ENCODE results near the gene NMT1.

The NMT1 gene

DNA sequence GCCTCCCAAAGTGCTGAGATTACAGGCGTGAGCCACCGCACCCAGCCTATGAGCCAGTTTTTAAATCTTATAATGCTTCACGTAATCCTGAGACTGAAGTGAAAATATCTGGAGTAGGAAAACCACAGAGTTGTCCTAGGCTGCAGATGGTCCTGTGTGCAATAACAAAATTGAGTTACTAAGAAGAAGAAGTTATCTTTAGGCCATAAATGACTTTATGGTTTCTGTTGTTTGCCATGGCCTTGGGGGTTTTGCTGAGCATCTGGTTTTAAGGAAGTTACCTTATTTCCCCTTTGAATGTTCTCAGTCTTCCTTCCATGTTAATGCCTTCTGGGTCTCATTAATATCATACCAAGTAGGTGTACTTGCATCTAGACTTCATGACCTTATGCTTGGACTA is 16.5 kb downstream of the NMT1 start:
- H3K4me1 ChIP-seq (ENCODE audit: control insufficient read depth, insufficient read depth, low read length) = no peaks in the 10 kb centered on the region; the same call in 1 of the 2 replicates
- H3K4me3 ChIP-seq (ENCODE audit: low read depth, low read length) = no peak overlapping the region
- H3K36me3 ChIP-seq (ENCODE audit: control insufficient read depth in 2 of 2, insufficient read depth in 1 of 2, low read length in 2 of 2) = peaks cover 41 to 44% of the 10 kb centered on the region in 2 experiments
- no peaks in the 10 kb centered on the region for H3K9me3 ChIP-seq (ENCODE audit: control insufficient read depth, insufficient read depth, low read depth, low read length)
- ChIA-PET POLR2A (interaction anchor here (0.6 to 2.3 kb wide), 2 partner anchors 16 to 422 kb away, joined by 3 to 11 read pairs; partner anchors contain the start of gene NMT1), CTCF (interaction anchor here (1.5 to 2.3 kb wide), 4 partner anchors 10 to 158 kb away, joined by 4 to 8 read pairs (median 6); partner anchors contain the start of gene ACBD4)
- TF ChIP-seq ZNF660 (tag by site-specific recombination; IDR thresholded peaks at IDR 0.05) = no peak
- TF ChIP-seq ZNF513 (tag by site-specific recombination; IDR thresholded peaks at IDR 0.05) = no peak
- TF ChIP-seq SP3 (tag by site-specific recombination; IDR thresholded peaks at IDR 0.05) = no peak
- TF ChIP-seq GLI2 (tag by site-specific recombination; IDR thresholded peaks at IDR 0.05; ENCODE audit: borderline replicate concordance, low read depth) = no peak
- no peak for TF ChIP-seq ZNF248 (tag by site-specific recombination; IDR thresholded peaks at IDR 0.05)
- TF ChIP-seq ZNF140 (tag by site-specific recombination; IDR thresholded peaks at IDR 0.05) = no peak
- no peak overlapping the region for H3K27ac ChIP-seq (ENCODE audit: extremely low read depth, low read depth, low read length)

GRCh38 chr17:45081047-45081703 is 20.1 kb downstream of the NMT1 start:
- Histone ChIP-seq H3K36me3 (ENCODE audit: control insufficient read depth in 2 of 2, insufficient read depth in 1 of 2, low read length in 2 of 2) (peaks cover 50 to 53% of the 10 kb centered on the region in 2 experiments), H3K27ac (ENCODE audit: extremely low read depth, low read depth, low read length) (no peak overlapping the region)

More at GRCh38 chr17:45081047-45081703, 20.1 kb downstream of the NMT1 start:
- POLR2A ChIA-PET = no interaction called here
- CTCF ChIA-PET = no interaction called here
- no peak for TF ChIP-seq ZNF114 (tag by site-specific recombination; IDR thresholded peaks at IDR 0.05)
- TF ChIP-seq ZNF623 (tag by site-specific recombination; IDR thresholded peaks at IDR 0.05) = no peak
- TF ChIP-seq TRIM28 (IDR thresholded peaks at IDR 0.05; ENCODE audit: borderline replicate concordance, low read length) = no peak
- TF ChIP-seq ZNF645 (tag by site-specific recombination; IDR thresholded peaks at IDR 0.05) = no peak
- no peak for TF ChIP-seq ZNF148 (tag by site-specific recombination; IDR thresholded peaks at IDR 0.05; ENCODE audit: borderline replicate concordance)
- no peak for TF ChIP-seq ZNF510 (tag by site-specific recombination; IDR thresholded peaks at IDR 0.05; ENCODE audit: insufficient replicate concordance)
- no peak for TF ChIP-seq ZNF561 (tag by site-specific recombination; IDR thresholded peaks at IDR 0.05; ENCODE audit: borderline replicate concordance)
- TF ChIP-seq ZBTB26 (tag by site-specific recombination; optimal IDR thresholded peaks at IDR 0.05) = no peak
- TF ChIP-seq WT1 (tag by site-specific recombination; IDR thresholded peaks at IDR 0.05) = no peak
- no peak for TF ChIP-seq GLI4 (tag by site-specific recombination; IDR thresholded peaks at IDR 0.05)
- TF ChIP-seq ZFP69B (tag by site-specific recombination; IDR thresholded peaks at IDR 0.05) = no peak
- no peak for TF ChIP-seq MEIS1 (CRISPR knock-in tag; IDR thresholded peaks at IDR 0.05; ENCODE audit: borderline replicate concordance)
- no peaks in the 10 kb centered on the region for H3K9me3 ChIP-seq (ENCODE audit: control insufficient read depth, insufficient read depth, low read depth, low read length)
- no peak overlapping the region for H3K4me3 ChIP-seq (ENCODE audit: low read depth, low read length)
- no peaks in the 10 kb centered on the region for H3K4me1 ChIP-seq (ENCODE audit: control insufficient read depth, insufficient read depth, low read length)

Measured in HEK293 (cell line).